Subcutaneous adipose tissue (tissue), 4 donors: ENCODE results near the gene ANKRD42. TPM values are rescaled to one million over a fixed set of nuclear protein-coding genes. Genes with fewer than 3 reads are reported as not detected.

Experiments
- total RNA-seq, 4 donors: library from RNA; depleted of rRNA; stranded (reverse); fragments of >200 nt; gene quantifications; one replicate each; pipeline ENCODE4 v1.1.0, GENCODE V29; 2016
- TF ChIP-seq, protein P1 (sequence below): fragments of 450-650 bp; IDR thresholded peaks from one replicate; pipeline ENCODE4 v1.5.1; 2016; ENCODE audit warnings: low read depth, mild to moderate bottlenecking, control low read depth, antibody characterized with exemption, moderate library complexity

ANKRD42 gene
- total RNA-seq, 4 donors from 2014 or later, result 6.7 to 16.8 (median 11.1) TPM

DNA sequence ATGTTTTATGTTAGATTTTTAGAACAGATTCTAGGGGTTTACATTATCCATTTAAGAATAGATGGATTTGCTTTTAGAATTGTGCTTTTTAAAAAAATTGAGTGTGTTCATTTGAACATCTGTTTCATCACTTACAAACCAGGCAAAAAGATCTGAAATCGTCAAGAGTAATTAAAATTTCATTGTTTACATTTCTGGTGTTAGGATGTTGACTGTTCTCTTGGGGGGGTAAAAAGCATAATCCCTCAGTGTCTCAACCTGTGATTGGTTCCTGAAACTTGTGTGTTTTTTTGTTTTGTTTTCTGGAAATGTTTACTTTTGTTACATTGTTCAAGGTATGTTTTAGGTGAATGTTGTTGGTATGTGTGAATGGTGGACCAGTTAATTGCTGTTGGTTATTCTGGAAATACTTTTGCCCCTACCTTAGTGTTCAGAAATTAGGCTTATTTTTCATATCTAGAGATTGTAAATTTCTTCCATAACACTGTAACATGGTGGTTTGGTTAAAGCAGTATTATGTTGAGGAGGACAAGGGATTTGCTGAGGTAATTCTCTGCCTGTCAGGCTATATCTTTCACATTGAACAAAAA, 31.8 kb upstream of the ANKRD42 start:
- TF ChIP-seq, protein P1, sequence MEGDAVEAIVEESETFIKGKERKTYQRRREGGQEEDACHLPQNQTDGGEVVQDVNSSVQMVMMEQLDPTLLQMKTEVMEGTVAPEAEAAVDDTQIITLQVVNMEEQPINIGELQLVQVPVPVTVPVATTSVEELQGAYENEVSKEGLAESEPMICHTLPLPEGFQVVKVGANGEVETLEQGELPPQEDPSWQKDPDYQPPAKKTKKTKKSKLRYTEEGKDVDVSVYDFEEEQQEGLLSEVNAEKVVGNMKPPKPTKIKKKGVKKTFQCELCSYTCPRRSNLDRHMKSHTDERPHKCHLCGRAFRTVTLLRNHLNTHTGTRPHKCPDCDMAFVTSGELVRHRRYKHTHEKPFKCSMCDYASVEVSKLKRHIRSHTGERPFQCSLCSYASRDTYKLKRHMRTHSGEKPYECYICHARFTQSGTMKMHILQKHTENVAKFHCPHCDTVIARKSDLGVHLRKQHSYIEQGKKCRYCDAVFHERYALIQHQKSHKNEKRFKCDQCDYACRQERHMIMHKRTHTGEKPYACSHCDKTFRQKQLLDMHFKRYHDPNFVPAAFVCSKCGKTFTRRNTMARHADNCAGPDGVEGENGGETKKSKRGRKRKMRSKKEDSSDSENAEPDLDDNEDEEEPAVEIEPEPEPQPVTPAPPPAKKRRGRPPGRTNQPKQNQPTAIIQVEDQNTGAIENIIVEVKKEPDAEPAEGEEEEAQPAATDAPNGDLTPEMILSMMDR, result no peak

GRCh38 chr11:83162377-83162776, 31.1 kb upstream of the ANKRD42 start:
- TF ChIP-seq, protein P1, result no peak

DNA sequence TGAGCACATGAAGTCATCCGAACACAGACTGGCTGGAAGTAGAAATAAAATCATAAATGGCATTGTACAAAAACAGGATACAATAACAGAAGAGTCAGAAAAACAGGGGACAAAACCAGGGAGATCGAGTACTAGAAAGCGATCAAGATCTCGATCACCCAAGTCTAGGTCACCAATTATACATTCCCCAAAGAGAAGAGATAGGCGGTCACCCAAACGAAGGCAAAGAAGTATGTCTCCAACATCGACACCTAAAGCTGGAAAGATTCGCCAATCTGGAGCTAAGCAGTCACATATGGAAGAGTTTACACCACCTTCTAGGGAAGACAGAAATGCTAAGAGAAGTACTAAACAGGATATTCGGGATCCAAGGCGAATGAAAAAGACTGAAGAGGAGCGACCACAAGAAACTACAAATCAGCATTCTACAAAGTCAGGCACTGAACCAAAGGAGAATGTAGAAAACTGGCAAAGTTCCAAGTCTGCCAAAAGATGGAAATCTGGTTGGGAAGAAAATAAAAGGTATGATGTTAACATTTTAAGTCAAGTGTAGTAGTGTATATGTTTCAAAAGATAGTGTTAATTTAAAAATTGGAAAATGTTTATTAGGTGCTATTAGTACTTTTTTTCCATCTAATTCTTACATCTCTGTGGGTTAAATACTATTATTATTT, 27.2 kb upstream of the ANKRD42 start:
- TF ChIP-seq, protein P1, result no peak

- TF ChIP-seq, protein P1, result no peak
Observed at GRCh38 chr11:83168756-83169155, 24.8 kb upstream of the ANKRD42 start.

- TF ChIP-seq, protein P1, result no peak
Observed at GRCh38 chr11:83170865-83171264, 22.6 kb upstream of the ANKRD42 start.

GRCh38 chr11:83172551-83172950, 21.0 kb upstream of the ANKRD42 start:
- TF ChIP-seq, protein P1, result no peak

- TF ChIP-seq, protein P1, result no peak
Observed at GRCh38 chr11:83174008-83174407, 19.5 kb upstream of the ANKRD42 start.
